K562 treated with DMSO at 1 percent for 4 hours (cell line): Measurements from ENCODE around the gene CRY2. TPM values are rescaled to one million over a fixed set of nuclear protein-coding genes. Genes with fewer than 3 reads are reported as not detected.

Source experiments
- total RNA-seq: library from RNA; unstranded; fragments of 300-600 nt; gene quantifications from 2 replicates; pipeline ENCODE4 v1.2.3, GENCODE V29; 2022; ENCODE audit not compliant: insufficient read depth

Gene CRY2
- 14.2 and 17.6 TPM in 2 replicates for total RNA-seq

DNA sequence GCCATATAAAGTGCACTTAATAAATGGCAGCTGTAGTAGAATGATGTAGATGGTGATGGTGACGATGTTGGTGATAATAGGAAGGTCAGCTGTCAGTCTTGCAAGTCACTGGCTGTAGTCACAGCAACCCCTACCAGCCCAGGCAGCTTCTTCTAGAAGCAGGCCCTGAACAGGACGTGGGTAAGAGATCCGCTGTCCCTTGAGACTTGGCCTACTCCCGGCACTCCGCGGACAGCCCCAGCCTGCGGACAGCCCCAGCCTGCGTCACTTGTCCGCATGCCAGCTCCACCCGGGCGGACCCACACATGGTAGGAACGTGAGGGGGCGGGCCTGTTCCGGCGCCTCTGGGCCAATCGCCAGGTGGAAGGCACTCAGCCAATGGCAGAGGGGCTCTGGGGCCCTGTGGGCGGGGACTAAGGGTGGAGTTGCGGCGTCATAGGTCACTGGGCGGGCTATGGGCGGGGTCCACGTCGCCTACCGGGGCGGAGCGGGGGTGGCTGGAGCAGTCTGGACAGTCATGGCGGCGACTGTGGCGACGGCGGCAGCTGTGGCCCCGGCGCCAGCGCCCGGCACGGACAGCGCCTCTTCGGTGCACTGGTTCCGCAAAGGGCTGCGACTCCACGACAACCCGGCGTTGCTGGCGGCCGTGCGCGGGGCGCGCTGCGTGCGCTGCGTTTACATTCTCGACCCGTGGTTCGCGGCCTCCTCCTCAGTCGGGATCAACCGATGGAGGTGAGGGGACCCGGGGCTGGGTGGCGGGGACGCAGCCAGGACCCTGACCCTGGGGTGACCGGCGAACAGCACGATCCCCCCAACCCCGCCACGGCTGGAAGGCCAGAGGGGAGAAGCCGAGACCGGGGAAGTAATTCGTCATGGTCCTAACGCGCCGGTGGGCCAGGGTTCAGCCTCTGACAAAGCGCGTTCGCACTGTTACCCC lies at the start of gene CRY2:
Gene CRY2 (plus strand): TSS at position 502 of the 937 bp plus-strand sequence. CDS start 16 bp downstream, at position 518.

DNA sequence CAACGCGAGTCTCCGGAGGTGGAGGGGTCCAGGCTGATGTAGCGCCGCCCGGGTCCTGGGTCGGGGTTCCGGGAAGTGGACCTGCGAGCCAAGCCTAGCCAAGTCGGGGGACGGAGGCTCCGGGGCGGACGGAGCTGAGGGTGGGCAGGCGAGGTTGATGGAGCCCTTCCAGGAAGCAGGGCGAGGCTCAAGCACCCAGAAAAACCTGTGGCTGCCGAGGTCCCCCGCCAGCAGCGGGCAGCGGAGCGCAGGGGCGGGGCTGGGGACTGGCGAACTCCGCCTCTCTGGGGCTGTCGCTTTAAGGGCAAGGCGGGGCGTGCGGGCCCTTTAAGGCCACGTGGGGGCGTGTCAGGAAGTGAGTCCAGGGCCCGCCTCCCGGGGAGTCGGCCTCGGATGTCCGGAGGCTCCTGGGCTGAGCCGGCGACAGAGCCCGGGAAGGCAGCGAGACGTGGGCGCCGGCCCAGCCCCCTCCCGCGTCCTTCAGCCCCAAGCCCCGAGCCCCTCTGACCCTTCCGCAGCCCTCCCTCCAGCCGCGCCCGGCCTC lies 42.4 kb upstream of the CRY2 start, which contains the start of gene SLC35C1:
Gene SLC35C1 (plus strand): TSS at position 389 of the 544 bp plus-strand sequence. CDS start 653 bp downstream, outside the sequence.

DNA sequence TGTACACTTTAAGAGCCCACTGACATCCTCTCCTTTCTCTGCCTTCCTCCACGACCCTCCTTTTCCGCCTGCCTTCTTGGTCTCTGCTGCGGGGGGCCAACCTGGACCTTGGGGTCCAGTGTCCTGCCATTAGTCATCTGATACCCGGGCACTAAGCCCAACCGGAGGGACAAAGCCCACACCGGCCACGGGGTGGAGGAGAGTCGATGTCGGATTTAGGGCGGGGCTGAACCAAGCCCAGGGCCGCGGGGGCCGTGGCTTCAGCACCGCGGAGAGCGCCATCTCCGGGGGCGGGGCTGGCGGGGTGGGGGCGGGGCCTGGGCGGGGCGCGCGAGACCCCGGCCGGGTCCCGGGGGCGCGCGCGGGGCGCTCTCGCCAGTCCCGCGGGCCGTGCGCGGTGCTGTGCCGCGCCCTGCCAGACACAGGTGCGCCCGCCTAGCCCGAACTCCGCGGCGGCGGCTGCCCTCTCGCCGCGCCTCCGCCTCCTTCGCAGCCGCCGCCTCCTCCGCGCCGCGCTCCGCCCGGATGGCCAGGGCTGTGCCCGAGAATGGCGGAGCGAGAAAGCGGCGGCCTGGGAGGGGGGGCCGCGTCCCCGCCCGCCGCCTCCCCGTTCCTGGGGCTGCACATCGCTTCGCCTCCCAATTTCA lies 38.1 kb downstream of the CRY2 start, which contains the start of gene MAPK8IP1:
Gene MAPK8IP1 (plus strand): TSS at position 378 of the 647 bp plus-strand sequence. CDS start 170 bp downstream, at position 548.

DNA sequence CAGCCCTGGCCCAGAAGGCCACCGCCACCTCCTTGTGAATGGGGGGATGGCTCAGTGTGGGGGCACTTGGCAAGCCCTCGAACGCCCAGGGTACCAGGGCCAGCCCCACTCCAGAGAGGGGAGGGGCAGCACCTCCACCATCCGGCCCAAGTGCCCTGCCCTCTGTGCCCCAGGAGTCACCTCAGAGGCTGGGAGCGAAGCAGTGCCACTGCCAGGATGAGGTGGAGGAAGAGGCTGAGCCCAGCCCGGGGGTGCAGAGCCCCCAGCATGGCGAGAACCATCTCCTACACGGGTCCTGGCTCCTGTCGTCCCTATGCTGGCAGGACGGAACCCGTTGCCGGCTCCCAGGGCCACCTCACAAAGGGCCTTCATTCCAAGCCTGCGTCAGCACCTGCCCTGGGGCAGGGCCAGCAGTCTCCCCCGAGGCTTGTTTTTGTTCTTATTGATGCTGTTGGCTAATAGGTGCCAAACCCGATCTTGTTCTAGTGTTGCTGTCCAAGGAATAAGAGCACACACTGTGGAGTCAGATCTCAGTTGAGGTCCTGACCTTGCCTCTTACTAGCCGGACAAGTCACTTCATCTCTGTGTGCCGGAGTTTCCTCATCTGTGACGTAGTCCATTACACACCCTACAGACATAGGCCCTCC lies 59.8 kb downstream of the CRY2 start, which contains the start of gene FREY1:
Gene FREY1 (minus strand): TSS at position 307 of the 647 bp plus-strand sequence. CDS start 26 bp downstream, at position 281.

DNA sequence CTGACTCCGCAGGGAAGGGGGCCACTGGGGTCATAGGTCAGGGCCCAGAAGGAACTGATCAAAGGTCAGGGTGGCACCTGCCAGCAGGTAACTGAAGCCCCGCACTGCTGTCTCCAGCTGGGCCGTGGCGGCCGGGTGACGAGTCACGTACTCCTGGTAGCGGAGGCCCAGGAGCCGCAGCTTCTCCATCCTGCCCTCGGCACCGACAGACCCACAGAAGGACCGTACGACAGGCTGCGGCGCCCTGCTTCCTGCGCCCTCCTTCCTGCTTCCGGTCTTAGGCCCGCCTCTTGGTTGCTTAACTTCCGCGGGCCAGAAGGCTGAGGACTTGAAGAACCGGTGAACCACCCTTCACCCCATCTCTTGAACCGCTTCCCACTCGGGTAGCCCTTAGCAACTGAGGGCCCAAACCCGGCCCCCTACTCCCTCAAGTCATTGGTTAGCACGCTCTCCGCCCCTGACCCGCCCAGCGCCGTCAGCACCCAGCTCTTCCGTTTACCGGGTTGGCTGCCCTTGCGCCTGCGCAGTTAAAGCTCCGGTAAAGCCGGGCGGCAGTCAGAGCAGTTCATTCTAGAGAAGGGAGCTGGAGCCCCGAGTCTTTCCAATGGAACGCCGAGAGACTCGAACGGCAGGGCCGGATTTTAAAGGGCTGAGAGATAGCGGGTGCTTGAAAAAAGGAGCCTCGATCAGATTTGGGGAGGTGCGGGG lies 70.5 kb downstream of the CRY2 start, which contains the start of gene PEX16:
Gene PEX16 (minus strand): TSS at position 255 of the 708 bp plus-strand sequence. CDS start 66 bp downstream, at position 189.

DNA sequence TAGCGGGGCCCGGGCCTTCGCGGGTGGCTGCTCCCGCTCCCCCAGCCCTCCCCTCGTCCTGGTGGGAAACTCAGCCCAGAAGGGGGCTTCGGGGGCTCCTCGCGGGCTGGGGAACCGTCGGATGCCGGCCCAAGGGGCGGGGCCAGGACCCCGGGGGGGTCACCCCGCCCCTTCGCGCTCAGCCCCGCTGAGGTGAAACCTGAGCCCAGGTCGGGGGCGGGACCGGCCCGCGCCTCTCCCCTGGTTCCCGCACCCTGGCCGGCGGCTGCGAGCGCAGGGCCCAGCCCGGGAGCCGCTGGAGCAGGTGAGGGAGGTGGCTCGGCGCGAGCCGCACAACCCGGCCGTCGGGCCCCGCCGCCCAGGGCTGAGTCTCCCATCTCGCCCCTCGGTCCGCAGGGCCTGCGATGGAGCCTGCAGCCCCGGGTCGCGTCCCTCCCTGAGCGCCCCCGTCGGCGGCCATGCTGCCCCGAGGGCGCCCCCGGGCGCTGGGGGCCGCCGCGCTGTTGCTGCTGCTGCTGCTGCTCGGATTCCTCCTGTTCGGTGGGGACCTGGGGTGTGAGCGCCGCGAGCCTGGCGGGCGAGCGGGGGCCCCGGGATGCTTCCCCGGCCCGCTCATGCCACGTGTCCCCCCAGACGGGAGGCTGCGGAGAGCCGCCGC lies 75.3 kb downstream of the CRY2 start, which contains the start of gene LARGE2:
Gene LARGE2 (plus strand): TSS at position 232 of the 658 bp plus-strand sequence. CDS start 227 bp downstream, at position 459.

Other genes with a start within 250 kb of the CRY2 start
- gene CHST1, start 181.9 kb upstream of the CRY2 start, total RNA-seq = not detected in 2 replicates
- gene SLC35C1, start 42.3 kb upstream of the CRY2 start, total RNA-seq = 4.3 and 8.2 TPM in 2 replicates
- 2.7 and 4.4 TPM in 2 replicates for gene MAPK8IP1, start 38.2 kb downstream of the CRY2 start, total RNA-seq
- 2.8 TPM in 1 of 2 replicates, not detected in the other for gene FREY1, start 59.8 kb downstream of the CRY2 start, total RNA-seq
- 23.9 and 36.8 TPM in 2 replicates for gene PEX16, start 70.4 kb downstream of the CRY2 start, total RNA-seq
- 4.9 and 5.5 TPM in 2 replicates for gene LARGE2, start 75.2 kb downstream of the CRY2 start, total RNA-seq